Measurements from ENCODE around the gene EPHA6.

EPHA6 gene

GRCh38 chr3:96813820-96814650, at the start of gene EPHA6:
Gene EPHA6 (plus strand): TSS chr3:96814594.
- peak; percentile 27 for DNase-seq

DNA sequence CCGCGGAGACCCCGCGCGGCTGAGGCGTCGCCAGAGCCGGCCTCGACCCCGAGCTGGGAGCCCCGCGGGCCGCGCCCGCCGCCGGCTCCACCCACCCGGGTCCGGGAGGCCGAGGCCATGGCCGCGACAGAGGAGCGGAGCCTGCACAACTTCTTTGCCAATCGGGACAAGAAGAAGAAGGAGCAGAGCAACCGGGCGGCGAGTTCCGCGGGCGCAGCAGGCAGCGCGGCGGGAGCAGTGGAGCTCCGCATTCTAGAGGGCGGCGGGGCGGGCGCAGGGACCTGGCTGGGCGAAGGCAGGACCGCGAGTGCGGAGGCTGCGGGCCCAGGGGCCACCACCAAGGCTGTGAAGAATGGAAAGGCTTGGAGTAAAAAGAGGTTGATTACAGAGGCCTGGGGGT, 37.6 kb upstream of the EPHA6 start:
- DNase-seq: no peak

DNA sequence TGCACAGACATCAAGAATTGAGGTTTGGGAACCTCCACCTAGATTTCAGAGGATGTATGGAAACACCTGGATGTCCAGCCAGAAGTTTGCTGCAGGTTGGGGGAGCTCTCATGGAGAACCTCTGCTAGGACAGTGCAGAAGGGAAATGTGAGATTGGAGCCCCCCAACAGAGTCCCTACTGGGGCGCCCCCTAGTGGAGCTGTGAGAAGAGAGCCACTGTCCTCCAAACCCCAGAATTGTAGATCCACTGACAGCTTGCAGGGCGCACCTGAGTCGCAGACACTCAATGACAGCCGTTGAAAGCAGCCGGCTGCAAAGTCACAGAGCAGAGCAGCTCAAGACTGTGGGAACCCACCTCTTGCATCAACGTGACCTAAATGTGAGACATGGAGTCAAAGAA, 34.6 kb upstream of the EPHA6 start:
- no peak for DNase-seq

DNA sequence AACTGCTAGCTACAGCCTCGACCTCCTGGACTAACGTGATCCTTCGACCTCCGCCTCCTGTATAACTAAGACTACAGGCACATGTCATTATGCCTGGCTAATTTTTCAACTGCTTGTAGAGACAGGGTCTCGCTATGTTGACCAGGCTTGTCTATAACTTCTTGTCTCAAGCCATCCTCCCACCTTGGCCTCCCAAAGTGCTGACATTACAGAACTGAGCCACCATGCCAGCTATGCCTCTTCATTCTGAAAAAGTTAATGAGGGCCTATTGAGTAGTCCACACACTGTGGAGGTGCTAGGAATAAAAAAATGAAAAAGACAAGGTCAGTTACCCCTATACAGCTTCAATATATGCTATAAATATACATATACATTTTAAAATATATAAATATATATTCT, 18.3 kb upstream of the EPHA6 start:
- DNase-seq: no peak

DNA sequence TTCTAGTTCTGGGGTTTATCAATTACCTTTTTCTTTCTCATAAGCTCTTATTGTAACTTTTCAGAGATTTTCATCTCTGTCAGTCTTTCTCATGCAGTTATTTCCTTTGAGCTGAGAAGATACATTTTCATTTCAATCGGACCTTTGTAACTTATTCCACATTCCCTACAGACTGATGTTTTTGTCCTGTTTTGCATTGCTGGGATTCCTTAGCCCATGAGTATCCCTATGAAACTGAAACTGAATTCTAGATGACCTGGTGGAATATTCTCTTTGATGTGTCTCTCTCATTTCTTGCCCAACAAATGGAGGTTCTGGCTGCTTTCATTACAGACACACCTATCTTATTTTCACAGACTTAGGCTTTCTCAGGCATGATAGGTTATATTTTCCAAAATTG, 10.5 kb upstream of the EPHA6 start:
- no peak for DNase-seq

GRCh38 chr3:96806341-96806740, 8.1 kb upstream of the EPHA6 start:
- DNase-seq: no peak

- peak; percentile 67 for DNase-seq
These were observed 1.1 kb upstream of the EPHA6 start for GRCh38 chr3:96813134-96813819.

GRCh38 chr3:96814651-96815567, 515 bp downstream of the EPHA6 start:
- no peak for DNase-seq

DNA sequence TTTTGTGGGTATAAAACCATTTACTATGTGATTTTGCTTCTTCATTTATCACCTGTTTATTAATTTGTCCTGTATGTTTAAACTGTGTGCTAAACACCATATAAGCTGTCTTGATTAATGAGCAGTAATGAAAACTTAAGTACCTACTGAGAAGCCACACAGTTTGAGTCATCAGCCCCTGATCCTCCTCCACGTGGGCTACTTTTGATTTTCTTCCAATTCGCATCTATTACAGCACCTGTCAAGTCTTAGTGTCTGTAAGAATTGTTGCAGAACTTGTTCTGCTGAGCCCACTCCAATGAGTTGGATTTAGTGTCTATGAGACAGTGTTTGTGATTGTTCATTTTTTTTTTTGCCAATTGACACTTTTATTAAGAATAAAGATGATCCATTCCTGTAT, 16.8 kb downstream of the EPHA6 start:
- no peak for DNase-seq

- no peak for DNase-seq
These were observed 18.9 kb downstream of the EPHA6 start for GRCh38 chr3:96833301-96833700.

- no peak for DNase-seq
These were observed 21.9 kb downstream of the EPHA6 start for GRCh38 chr3:96836153-96836915.

GRCh38 chr3:96843505-96844203, 29.3 kb downstream of the EPHA6 start:
- DNase-seq: no peak

DNA sequence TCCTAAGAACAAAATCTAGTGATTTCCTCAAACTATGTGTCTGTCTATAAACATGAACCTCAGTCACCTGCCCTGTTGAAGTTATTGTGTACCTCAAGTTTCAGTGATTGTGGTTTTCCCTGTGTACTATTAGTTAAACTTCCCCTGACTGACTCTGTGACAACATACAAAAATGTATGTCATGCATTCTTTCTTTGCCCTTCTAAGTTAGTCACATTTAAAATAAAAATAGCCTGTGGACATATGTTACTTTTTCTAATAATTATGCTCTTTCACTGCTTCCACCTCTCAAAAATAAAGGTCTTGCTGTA, 29.8 kb downstream of the EPHA6 start:
- no peak for DNase-seq

- DNase-seq: no peak
These were observed 38.5 kb downstream of the EPHA6 start for GRCh38 chr3:96852849-96853248.

DNA sequence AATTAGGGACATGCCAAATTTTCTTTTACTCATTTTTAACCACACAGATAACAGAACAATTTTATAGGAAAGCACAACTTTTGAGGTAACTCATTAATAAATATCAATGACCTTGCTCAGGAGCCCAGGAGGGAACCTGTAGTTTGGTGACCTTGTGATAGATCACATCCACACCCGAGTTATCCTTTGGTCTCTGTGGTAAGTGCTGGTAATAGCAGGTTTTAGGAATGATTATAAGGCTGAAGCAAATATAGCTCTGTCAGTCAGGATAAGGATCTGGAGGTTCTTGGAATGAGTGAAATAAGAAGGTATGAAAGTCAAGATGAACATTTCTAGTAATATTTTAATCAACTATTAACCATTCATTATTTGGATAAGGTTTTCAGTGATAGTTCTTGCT, 46.5 kb downstream of the EPHA6 start:
- DNase-seq: no peak

DNA sequence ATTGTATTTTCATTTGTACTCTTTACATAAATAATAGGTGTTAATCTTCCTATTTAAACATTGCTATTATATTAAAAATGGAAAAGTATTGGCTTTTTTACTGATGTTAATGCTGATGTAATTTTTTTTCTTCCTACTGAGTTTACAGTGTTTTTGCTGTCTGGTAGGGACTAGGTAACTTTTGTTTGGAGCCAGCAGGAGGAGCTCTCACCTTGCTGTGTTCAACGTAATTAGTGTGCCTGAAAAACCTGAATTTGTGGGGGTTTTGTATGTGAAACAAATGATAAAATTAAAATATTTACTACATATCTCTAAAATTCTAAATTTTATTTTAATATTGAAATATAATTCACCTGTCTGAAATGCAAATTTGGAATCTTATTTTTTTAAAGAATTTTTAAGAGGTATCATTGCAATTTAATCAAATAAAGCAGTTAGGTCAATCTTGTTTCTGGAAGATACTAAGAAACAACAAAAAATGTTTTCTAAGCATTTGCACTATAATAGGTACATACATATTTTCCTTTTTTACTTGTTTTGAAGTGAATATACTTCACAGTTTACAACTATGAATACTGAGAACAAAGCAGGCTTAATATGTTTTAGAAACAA, 48.8 kb downstream of the EPHA6 start:
- peak; percentile 38 for DNase-seq

- DNase-seq: no peak
These were observed 51.2 kb downstream of the EPHA6 start for GRCh38 chr3:96865605-96866004.

- peak; percentile 1 for DNase-seq
These were observed 54.9 kb downstream of the EPHA6 start for GRCh38 chr3:96869316-96869715.

GRCh38 chr3:96877510-96877909, 63.1 kb downstream of the EPHA6 start:
- no peak for DNase-seq

DNA sequence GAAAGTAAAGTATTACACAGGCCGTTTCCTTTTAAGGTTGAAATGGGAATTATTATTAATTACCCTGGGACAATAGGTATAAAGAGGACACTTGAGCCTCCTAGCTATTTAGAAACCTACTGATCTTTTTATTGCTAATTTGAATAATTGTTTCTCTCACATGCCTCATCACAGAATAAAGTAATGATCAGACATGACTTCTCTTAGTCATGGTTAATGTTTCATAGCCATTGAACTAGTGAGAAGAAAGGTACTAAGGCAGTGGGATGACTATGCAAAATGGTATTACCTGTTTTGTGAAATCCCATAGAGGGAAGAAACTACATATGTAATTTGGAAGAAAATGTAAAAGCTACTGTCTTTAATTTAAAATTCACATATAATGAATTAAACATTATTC, 85.6 kb downstream of the EPHA6 start:
- DNase-seq: no peak

DNA sequence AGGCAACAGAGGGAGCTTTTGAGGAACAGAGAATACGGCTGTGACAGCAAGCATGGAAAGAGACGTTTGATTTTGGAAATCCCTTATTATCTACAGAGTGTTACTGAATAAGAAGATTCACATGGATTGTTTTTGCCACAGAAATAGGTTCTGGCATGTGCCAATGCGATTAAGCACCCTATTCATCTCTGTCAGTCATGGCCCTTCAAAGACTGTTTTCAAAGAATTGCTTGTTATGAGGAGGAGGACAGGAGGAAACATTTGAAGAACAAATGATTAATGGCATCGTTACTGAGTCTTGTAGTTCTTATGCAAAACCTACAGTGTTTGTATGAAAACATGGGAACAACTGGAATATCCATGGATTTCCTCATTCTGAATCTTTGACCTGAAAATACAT, 86.2 kb downstream of the EPHA6 start:
- DNase-seq: no peak

DNA sequence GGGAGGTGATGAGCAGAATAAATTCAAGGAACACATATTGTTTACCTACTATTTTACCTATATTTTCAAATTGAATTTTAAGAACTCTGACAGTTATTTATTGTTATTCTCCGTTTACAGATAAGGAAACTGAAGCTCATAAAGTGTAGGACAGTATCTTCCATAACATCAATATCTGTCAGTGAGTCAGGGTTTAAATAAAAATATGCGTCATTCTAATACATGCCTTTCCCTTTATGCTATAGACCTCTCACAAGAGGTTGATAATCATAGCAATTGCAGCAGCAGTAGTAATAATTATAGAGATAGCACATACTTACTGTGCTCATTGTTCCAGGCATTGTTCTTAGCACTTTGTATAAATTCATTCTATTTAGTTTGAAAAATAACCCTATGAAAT, 101.1 kb downstream of the EPHA6 start:
- DNase-seq: no peak

Measured in fibroblast of upper back skin (primary cell).